ENCODE measurements around the gene FHL1.
"Not testable (repeated sequence)": the region's sequence is repeated elsewhere in the genome, so short reads cannot be mapped to it uniquely, and the experiment has no call there.

Gene FHL1

DNA sequence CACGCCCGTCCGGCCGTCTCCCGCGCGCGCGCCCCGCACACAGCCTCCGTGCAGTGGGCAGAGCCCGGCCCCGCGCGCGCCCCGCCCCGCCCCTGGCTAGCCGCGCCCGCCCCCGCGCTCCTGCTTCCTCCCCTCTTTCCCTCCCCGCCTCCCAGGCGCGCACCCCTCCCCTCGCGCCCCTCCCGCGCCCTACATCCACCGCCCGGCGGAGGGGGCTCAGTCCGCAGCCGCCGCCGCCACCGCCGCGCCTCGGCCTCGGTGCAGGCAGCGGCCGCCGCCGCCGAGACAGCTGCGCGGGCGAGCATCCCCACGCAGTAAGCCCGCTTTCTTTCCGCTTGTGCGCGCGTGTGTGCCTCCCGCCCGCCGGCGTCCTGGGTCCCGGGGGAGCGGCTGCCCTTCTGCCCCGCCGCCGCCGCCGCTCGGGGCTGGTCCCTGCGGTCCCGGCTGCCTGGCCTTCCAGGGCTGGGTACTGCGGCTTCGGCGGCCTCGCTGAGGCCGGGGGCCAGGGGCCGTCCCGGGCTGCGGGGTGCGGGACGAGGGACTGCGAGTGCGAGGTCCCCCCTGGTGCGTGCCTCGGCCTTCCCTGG, at the start of gene FHL1:
Gene FHL1 (plus strand): TSS at position 219 of the 587 bp plus-strand sequence.
- no peak for DNase-seq

DNA sequence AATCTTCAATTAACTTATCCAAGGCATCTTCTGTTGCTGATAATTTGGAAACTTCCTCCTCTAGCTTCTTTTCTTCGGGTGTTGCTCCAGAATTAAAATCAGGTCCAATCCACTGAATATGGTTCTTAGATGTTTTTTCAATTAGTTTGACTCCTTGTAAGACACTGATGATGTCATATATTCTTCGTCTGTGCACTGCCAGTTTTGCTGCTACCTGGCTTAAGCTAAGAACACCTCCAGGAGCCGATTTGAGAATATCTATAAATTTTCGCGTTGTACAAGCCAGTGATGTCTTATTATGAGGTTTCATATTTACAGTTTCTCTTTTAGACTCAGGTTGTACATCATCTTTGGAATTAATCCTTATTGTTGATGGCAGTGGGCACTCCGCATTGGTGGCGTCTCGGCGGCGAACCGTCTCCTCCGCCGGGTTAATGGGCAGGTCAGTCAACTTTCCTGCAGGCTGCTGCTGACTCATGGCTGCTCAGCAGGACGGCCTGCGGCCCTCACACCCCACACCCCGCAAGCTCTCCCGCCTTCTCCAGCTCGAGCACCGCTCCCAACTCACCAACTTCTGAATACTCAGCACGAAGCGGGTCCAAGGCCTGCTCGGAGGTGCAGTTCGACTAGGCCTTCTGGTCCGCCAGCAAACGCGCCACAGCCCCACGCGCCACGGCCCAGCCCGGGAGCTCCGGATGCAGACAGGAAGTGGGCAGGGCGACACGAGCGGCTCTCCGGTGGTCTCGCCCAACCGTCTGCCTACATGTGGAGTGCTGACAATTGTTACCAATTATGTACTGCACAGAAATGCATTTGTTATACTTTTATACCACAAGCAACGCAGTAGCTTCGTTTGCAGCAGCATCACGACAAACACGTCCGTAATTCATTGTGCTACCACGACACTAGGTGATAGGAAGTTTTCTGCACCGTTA, 49.2 kb upstream of the FHL1 start:
- DNase-seq: no peak

GRCh38 chrX:136104936-136105335, 42.4 kb upstream of the FHL1 start:
- DNase-seq: no peak

DNA sequence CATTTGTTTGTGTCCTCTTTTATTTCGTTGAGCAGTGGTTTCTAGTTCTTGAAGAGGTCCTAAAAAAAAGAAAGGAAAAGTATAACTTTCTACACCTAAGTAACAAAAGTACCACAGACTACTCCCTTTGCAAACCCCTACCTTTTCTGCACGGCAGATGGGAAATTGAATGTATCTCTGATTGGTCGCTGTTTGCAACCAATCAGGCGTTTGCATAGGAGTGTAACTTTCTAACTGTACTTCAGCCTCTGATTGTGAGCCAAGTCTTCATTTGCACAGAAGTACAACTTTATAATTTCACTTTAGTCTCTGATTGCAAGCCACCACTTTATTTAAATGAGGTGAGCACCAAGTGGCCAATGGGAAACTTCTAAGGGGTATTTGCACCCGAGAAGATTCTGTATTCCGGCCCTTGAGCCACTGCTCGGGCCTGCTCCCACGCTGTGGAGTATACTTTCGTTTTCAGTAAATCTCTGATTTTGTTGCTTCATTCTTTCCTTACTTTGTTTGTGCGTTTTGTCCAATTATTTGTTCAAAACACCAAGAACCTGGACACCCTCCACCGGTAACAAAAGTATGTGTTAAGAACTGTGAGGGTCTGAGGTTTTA, 40.3 kb upstream of the FHL1 start:
- DNase-seq: no peak

DNA sequence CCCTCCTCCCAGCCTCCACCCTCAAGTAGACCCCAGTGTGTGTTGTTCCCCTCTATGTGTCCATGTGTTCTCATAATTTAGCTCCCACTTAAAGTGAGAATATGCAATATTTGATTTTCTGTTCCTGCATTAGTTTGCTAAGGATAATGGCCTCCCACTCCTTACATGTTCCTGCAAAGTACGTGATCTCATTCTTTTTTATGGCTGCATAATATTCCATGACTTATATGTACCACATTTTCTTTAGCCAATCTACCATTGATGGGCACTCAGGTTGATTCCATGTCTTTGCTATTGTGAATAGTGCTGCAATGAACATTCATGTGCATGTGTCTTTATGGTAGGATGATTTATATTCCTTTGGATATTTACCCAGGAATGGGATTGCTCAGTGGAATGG, 38.4 kb upstream of the FHL1 start:
- DNase-seq: not testable (repeated sequence)

GRCh38 chrX:136112286-136112685, 35.0 kb upstream of the FHL1 start:
- no peak for DNase-seq

- no peak for DNase-seq
Observed at GRCh38 chrX:136112778-136113177, 34.6 kb upstream of the FHL1 start.

GRCh38 chrX:136115126-136115903, 32.0 kb upstream of the FHL1 start:
- no peak for DNase-seq

DNA sequence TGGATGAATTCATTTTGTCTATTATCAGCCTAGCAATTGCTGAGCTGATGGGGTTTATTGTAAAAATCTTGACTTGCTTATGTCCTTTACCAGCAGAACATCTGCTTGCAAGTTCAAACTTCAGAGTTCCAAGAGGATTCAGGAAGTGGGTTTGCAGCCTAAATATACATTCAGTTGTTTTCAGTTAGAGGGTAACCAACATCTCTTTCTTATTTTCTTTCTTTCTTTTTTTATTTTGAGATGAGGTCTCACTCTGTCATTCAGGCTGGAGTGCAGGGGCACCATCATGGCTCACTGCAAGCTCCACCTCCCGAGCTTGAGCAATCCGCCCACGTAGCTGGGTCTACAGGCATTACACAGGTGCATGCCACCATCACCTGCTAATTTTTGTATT, 31.4 kb upstream of the FHL1 start:
- no peak for DNase-seq

DNA sequence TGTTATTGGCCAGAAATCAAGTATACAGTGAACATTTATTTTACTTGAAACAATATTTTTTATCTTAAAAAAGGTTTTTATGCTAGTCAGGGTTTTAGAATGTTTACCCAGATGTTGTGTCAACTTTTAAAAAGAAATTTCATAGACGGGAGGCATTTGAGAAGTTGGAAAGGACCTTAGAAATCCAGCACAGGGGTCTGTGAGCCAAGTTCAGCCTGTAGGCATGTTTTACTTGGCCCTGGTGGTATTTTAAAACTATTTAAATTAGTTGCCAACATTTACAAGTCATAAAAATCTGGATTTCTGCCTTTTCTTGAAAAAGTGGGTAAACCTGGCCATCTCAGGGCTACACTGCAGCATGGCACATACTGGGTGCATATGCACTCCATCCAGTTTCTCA, 25.5 kb upstream of the FHL1 start:
- DNase-seq: no peak

DNA sequence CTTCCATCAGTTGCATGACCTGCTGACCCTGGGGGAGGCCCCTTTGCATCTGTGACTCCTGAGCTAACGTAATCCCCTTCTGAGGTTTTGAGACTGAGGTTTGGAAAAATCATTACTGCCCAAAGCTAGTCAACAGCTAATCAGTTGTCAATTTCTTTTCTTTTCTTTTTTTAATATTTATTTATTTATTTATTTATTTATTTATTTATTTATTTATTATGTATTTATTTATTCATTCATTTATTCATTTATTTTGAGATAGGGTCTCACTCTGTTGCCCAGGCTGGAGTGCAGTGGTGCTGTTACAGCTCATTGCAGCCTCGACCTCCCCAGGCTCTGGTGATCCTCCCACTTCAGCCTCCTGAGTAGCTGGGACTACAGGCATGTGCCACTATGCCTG, 25.1 kb upstream of the FHL1 start:
- DNase-seq: no peak

GRCh38 chrX:136125106-136125505, 22.2 kb upstream of the FHL1 start:
- no peak for DNase-seq

DNA sequence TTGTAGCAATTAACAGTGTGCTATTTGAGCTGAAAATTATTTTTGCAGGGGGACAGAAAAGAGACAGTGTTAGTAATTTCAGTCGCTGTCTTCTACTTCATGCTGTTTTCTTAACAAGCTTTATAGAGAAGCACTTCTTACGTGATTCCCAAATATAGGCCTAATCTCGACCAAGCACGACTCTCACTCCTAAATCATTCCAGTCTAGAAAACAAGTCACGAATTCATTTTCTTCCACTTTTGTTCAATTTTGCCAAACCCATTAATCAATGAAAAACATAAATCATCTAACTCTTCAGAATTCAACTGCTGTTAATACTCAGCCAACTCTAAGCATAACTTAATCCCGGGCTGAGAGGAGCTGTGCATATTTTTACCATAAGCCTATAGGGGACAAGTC, 21.0 kb upstream of the FHL1 start:
- DNase-seq: no peak

GRCh38 chrX:136126872-136127406, 20.4 kb upstream of the FHL1 start:
- no peak for DNase-seq

GRCh38 chrX:136128743-136129142, 18.6 kb upstream of the FHL1 start:
- DNase-seq: no peak

DNA sequence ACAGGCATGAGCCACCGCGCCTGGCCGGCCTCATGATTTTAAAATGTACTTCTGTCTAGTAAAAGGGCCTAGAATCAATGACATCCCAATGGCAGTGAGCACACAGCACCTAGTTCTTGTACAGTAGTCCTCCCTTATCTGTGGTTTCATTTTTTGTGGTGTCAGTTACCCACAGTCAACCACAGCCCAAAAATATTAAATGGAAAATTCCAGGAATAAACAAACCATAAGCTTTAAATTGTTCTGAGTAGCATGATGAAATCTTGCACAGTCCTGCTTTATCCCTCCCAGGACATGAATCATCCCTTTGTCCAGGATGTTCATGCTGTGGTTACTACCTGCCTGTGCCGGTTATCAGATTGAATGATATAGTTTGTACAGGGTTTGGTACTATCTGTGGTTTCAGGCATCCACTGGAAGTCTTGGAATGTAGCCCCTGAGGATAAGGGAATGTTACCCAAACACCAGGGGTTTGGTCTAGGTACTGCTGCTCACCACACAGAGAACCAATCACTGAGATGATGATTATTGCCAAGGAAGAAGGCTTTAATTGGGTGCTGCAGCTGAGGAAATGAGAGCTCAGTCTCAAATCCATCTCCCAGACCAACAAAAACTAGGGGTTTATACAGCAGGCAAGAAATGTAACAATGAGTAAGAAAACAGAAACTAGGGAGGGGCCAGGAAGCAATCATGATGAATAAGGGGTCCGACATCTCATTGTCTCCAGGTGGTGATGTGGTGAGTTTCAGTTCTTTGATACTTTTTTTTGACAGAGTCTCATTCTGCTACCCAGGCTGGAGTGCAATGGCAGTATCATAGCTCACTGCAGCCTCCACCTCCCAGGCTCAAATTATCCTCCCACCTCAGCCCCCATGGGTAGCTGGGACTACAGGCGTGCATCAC, 16.2 kb upstream of the FHL1 start:
- no peak for DNase-seq

GRCh38 chrX:136138939-136139338, 8.4 kb upstream of the FHL1 start:
- no peak for DNase-seq

GRCh38 chrX:136141569-136141968, 5.8 kb upstream of the FHL1 start:
- DNase-seq: no peak

DNA sequence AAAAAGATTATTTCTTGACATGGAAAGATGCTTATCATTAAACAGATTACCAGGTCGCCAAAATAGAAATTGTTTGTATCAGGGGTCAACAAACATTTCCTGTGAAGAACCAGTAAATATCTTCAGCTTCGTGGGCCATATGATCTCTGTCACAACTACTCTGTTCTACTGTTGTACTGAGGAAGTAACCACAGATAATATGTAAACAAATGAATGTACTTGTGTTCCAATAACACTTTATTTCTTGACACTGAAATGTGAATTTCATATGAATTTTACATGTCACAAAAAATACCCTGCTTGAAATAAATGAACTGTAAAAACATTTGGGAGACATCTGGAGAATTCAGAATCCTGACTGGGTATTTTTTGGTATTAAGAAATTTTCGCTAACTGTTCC, 4.7 kb upstream of the FHL1 start:
- no peak for DNase-seq

DNA sequence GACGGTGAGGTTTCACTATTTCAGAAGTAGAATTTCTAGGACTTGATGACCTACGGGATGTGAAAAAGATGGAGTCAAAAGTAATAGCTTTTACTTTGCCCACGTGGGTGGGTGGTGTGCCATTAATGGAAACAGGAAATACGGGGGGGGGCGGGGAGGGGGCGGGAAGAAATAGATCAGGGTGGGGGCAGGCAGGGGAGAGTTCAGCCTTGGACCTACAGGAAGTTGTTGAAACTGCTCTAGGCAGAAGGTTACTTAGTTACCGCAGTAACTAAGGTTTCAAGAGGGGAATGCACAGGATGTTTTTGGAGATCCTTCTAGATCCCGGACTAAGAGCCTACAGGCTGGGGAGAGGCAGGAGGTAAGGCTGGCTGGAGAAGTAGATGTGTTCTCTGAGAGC, 3.6 kb upstream of the FHL1 start:
- DNase-seq: no peak

- DNase-seq: no peak
Observed at GRCh38 chrX:136146614-136147314, 569 bp upstream of the FHL1 start.

Measured in AML-193 (cell line).